Adipocyte (in vitro differentiated cells): ENCODE results near the gene MOGAT1.
A peak's percentile ranks its signal among the peaks of the same experiment; 100 is the strongest.
"Not testable (repeated sequence)": the region's sequence is repeated elsewhere in the genome, so short reads cannot be mapped to it uniquely, and the experiment has no call there.

ENCODE experiments used
- DNase-seq: peaks from one replicate; pipeline ENCODE4 v3.0.0-alpha.2; 2015; ENCODE audit warnings: low read depth
- H3K27me3 ChIP-seq: replicated peaks from 2 replicates; pipeline ENCODE4 v1.7.0; 2013; ENCODE audit warnings: mild to moderate bottlenecking, low read length, moderate library complexity; ENCODE audit not compliant: control insufficient read depth, insufficient read depth
- H3K36me3 ChIP-seq: 2 replicates; pipeline ENCODE4 v1.7.0; 2013; ENCODE audit warnings: low read length, mild to moderate bottlenecking, moderate library complexity; ENCODE audit not compliant: control insufficient read depth, insufficient read depth, severe bottlenecking
- H3K4me1 ChIP-seq: 2 replicates; pipeline ENCODE4 v1.7.0; 2013; ENCODE audit warnings: mild to moderate bottlenecking, low read length, moderate library complexity; ENCODE audit not compliant: control insufficient read depth, insufficient read depth
- H3K4me3 ChIP-seq: 2 replicates; pipeline ENCODE4 v1.7.0; 2013; ENCODE audit warnings: mild to moderate bottlenecking, low read length, moderate library complexity
- H3K9ac ChIP-seq: 2 replicates; pipeline ENCODE4 v1.7.0; 2013; ENCODE audit warnings: mild to moderate bottlenecking, low read length, moderate library complexity
- H3K9me3 ChIP-seq: 2 replicates; pipeline ENCODE4 v1.7.0; 2013; ENCODE audit warnings: mild to moderate bottlenecking, low read length, moderate library complexity; ENCODE audit not compliant: control insufficient read depth

Gene MOGAT1

GRCh38 chr2:222750533-222750932, 79.1 kb downstream of the MOGAT1 start:
- peaks cover 21% of the 10 kb centered on the region for H3K4me1 ChIP-seq
- no peaks in the 10 kb centered on the region for H3K36me3 ChIP-seq

GRCh38 chr2:222751238-222751637, 79.8 kb downstream of the MOGAT1 start:
- no peaks in the 10 kb centered on the region for H3K9me3 ChIP-seq
- no peak overlapping the region for H3K9ac ChIP-seq
- no peak overlapping the region for H3K4me3 ChIP-seq
- no peak for DNase-seq
- peaks cover 14% of the 10 kb centered on the region for H3K4me1 ChIP-seq
- H3K27me3 ChIP-seq = no peaks in the 10 kb centered on the region
- no peaks in the 10 kb centered on the region for H3K36me3 ChIP-seq

More at GRCh38 chr2:222750533-222750932, 79.1 kb downstream of the MOGAT1 start:
- H3K27me3 ChIP-seq = no peaks in the 10 kb centered on the region
- no peak for DNase-seq
- H3K4me3 ChIP-seq = no peak overlapping the region
- H3K9ac ChIP-seq = no peak overlapping the region
- H3K9me3 ChIP-seq = no peaks in the 10 kb centered on the region

- H3K4me3 ChIP-seq = no peak overlapping the region
- no peak overlapping the region for H3K9ac ChIP-seq
- H3K36me3 ChIP-seq = no peaks in the 10 kb centered on the region
- H3K27me3 ChIP-seq = no peaks in the 10 kb centered on the region
- H3K4me1 ChIP-seq = peaks cover 21% of the 10 kb centered on the region
- no peak for DNase-seq
- no peaks in the 10 kb centered on the region for H3K9me3 ChIP-seq
These were observed 80.6 kb downstream of the MOGAT1 start for GRCh38 chr2:222751821-222752719.

- Histone ChIP-seq H3K27me3 (no peaks in the 10 kb centered on the region), H3K4me1 (peaks cover 25% of the 10 kb centered on the region)
- no peak for DNase-seq
These were observed 81.3 kb downstream of the MOGAT1 start for GRCh38 chr2:222752746-222753145.

GRCh38 chr2:222753251-222753824, 81.9 kb downstream of the MOGAT1 start:
- DNase-seq = peak; percentile 81
- Histone ChIP-seq H3K4me1 (peaks cover 25% of the 10 kb centered on the region), H3K27me3 (no peaks in the 10 kb centered on the region), H3K9ac (no peak overlapping the region), H3K4me3 (no peak overlapping the region), H3K9me3 (no peaks in the 10 kb centered on the region), H3K36me3 (no peaks in the 10 kb centered on the region)

More at GRCh38 chr2:222752746-222753145, 81.3 kb downstream of the MOGAT1 start:
- Histone ChIP-seq H3K9ac (no peak overlapping the region), H3K9me3 (no peaks in the 10 kb centered on the region), H3K4me3 (no peak overlapping the region), H3K36me3 (no peaks in the 10 kb centered on the region)

- DNase-seq = no peak
- Histone ChIP-seq H3K4me3 (no peak overlapping the region), H3K36me3 (no peaks in the 10 kb centered on the region), H3K9ac (no peak overlapping the region), H3K27me3 (no peaks in the 10 kb centered on the region), H3K9me3 (no peaks in the 10 kb centered on the region), H3K4me1 (peaks cover 25% of the 10 kb centered on the region)
These were observed 83.0 kb downstream of the MOGAT1 start for GRCh38 chr2:222754324-222754930.

GRCh38 chr2:222755593-222755992, 84.1 kb downstream of the MOGAT1 start:
- not testable (repeated sequence) for H3K9ac ChIP-seq, H3K9me3 ChIP-seq, H3K27me3 ChIP-seq, H3K36me3 ChIP-seq, H3K4me3 ChIP-seq, DNase-seq
- peaks cover 25% of the 10 kb centered on the region for H3K4me1 ChIP-seq

- DNase-seq = peak; percentile 7
- H3K36me3 ChIP-seq = no peaks in the 10 kb centered on the region
- H3K9me3 ChIP-seq = no peaks in the 10 kb centered on the region
- H3K4me1 ChIP-seq = peaks cover 25% of the 10 kb centered on the region
- no peak overlapping the region for H3K4me3 ChIP-seq
- H3K27me3 ChIP-seq = no peaks in the 10 kb centered on the region
- H3K9ac ChIP-seq = no peak overlapping the region
These were observed 84.9 kb downstream of the MOGAT1 start for GRCh38 chr2:222756362-222756831.

- Histone ChIP-seq H3K4me1 (peaks cover 25% of the 10 kb centered on the region), H3K9ac (no peak overlapping the region), H3K4me3 (no peak overlapping the region), H3K27me3 (no peaks in the 10 kb centered on the region), H3K9me3 (no peaks in the 10 kb centered on the region), H3K36me3 (no peaks in the 10 kb centered on the region)
- peak; percentile 68 for DNase-seq
These were observed 85.6 kb downstream of the MOGAT1 start for GRCh38 chr2:222756951-222757650.
